CD4-positive, alpha-beta T cell treated with Interleukin-4 for 4 hours (primary cell): ENCODE measurements around the gene KRT86.

Source experiments
- DNase-seq: peaks from one replicate; pipeline ENCODE4 v3.0.0-alpha.2; 2020

Gene KRT86

GRCh38 chr12:52318241-52318990, 44.0 kb downstream of the KRT86 start:
- no peak for DNase-seq

DNA sequence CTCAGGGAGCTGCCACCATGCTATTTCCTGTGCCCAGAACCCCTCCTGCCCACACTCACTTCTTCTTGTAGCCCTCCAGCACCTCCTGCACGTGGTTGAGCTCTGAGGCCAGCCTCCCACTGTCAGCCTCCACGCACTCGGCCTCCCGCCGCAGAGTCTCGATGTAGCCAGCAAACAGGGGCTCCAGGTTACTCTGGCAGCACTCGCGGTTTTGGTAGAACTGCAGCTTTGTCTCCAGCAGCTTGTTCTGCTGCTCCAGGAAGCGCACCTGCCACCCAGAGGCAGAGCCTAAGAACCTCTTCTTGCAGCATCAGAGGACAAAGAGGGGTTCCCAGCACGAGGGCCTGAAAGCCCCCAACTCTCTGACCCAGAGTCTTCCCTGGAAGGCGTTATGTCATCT, 44.7 kb downstream of the KRT86 start:
- no peak for DNase-seq

DNA sequence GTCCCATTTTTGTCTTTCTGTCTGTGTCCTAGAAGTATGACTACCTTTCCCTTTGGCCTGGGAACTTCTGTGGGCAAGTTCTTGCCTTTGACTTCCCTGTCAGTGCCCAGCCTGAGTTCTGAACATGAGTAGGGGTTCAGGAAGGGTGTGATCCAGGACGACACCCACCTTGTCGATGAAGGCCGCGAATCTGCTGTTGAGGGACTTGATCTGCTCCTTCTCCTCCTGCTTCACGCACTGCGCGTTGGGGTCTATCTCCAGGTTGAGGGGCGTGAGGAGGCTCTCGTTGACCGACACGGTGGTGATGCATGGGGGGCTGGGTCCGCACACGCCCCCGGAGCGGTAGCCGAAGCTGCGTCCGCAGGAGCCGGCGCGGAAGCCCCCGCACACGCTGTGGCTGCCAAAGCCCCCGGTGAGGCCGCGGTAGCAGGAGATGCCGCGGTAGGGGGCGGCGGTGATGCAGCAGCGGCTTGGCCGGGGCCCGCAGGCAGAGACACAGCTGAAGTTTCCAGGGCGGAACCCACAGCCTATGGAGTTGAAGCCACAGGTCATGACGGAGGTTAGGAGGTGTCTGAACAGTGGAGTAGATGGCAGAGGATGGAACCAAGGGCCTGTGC, 46.4 kb downstream of the KRT86 start, which contains the start of gene KRT83:
KRT83 (minus strand) TSS at position 615 of the 617 bp plus-strand sequence; CDS start at position 552, 63 bp downstream.
- no peak for DNase-seq

DNA sequence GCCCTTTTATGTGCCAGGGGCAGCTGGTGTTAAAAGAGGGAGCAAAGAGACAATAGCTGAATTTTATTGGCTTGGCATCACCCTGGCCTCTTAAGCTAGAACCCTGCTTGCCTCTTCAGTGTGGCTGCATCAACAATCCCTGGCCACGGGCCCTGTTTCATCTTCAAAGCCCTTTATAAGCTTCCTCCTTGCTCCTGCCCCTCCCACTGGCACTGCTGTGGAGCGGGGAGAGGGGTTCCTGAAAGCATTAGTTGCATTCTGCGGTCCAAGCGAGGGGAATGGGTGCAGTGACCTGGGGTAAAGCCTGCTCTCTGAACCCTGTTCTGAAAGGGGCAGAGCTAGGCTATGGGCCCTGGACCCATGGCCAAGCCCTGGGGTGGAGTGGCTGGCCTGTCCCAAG, 47.0 kb downstream of the KRT86 start:
- DNase-seq = no peak

DNA sequence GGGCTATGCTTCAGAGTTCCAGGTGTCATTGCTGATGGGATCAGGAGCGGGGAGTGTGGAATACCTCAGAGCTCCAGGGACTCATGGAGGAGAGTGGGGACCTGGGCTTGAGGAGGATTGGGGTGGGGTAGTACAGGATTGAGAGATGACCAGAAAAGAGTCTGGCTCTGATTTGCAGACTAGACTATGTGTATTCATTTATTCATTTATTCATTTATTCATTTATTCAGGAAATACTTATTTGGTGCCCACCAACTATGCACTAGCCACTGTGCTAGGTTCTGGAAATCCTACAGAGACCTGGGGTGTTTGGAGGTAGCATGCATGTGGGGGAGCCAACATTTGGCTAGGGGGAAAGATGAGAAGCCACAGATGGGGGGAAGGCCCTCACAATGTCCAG, 47.6 kb downstream of the KRT86 start:
- DNase-seq = no peak

- no peak for DNase-seq
Observed at GRCh38 chr12:52323001-52323400, 48.6 kb downstream of the KRT86 start.

- DNase-seq = no peak
Observed at GRCh38 chr12:52323416-52324152, 49.1 kb downstream of the KRT86 start.

- no peak for DNase-seq
Observed at GRCh38 chr12:52324153-52324444, 49.7 kb downstream of the KRT86 start.

DNA sequence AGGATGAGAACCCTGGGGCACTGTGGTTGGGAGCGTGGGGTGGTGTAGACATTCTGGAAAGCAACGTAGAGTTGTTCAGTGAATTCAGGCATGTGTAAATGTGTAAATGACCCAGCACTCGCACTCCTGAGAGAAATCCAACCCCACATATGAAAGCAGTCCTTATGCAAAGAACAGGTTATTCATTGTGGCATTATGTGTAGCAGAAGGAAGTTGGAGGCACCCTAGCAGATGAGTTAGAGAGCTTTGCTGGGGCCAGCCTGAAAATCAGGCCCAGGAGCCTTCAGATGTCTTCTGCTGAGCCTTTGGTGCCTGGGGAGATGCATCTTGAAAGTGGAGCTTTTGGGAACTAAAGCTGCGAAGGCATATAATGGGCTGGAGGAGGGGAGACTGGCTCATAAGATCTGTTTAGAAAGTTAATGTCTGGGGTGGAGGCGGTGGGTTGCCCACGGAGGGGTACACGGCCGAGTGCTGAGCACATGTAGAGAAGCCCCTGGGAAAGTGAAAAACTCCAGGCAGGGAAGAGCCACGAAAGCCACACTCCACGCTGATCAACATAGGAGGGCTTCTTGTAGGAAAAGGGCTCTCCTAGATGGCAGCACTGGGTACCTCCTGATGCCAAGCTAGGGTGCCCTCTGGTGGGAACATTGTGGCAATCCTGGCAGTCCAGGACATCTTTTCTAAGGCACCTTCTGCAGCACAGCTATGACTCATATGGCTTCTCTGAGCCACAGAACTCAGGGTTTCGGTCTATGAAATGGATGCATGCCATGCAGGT, 52.8 kb downstream of the KRT86 start:
- DNase-seq = peak; percentile 87

GRCh38 chr12:52327830-52328500, 53.5 kb downstream of the KRT86 start:
- DNase-seq = no peak

GRCh38 chr12:52331039-52331438, 56.6 kb downstream of the KRT86 start:
- no peak for DNase-seq

DNA sequence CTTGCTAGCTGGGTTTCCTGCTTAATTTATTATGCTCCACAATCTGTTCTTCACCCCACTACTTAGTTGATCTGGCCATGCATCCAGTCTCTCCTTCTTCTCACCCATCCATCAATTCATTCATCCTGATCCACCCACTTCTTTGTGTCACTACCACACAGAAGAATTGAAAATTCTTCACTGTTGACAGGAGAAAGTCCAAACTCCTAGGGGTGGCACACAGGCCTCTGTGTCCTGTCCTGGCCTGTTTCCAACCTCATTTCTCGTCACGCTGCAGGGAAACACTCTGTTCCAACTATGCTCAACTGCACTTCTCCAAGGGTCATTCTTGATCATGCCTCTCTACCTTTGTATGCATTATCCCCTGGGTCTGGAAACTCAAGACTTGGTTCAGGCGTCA, 57.4 kb downstream of the KRT86 start:
- no peak for DNase-seq

GRCh38 chr12:52332381-52332780, 57.9 kb downstream of the KRT86 start:
- no peak for DNase-seq

- DNase-seq = no peak
Observed at GRCh38 chr12:52333321-52333720, 58.9 kb downstream of the KRT86 start.

GRCh38 chr12:52334185-52334584, 59.7 kb downstream of the KRT86 start:
- no peak for DNase-seq

- DNase-seq = no peak
Observed at GRCh38 chr12:52335598-52336262, 61.3 kb downstream of the KRT86 start.

DNA sequence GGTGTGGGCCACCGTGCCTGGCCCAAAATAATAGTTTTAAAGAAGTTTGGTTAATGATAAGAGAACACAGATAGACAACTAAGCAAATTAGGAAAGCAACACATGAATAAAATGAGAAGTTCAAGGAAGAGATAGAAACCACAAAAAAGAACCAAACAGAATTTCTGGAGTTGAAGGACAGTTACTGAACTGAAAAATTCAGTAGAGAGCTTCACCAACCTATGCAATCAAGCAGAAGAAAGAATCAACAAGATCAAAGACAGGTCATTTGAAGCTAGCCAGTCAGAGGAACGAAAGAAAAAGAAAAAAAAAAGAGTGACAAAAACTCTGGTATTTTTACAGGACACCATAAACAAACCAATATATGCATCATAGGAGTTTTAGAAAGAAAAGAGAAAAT, 62.2 kb downstream of the KRT86 start:
- DNase-seq = no peak

DNA sequence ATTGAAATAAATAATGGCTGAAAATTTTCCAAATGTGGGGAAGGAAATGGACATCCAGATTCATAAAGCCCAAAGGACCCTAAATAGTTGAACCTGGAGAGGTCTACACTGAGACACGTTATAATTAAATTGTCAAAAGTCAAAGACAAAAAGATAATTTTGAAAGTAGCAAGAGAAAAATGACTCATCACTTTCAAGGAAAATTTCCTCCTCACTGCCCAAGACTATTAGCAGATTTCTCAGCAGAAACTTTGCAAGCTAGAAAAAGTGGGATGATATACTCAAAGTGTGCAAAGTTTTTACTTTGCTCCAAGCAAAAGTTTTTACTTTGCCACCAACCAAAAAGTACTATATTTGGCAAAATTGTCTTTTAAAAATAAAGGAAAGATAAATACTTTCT, 62.6 kb downstream of the KRT86 start:
- DNase-seq = no peak

- DNase-seq = no peak
Observed at GRCh38 chr12:52338241-52338960, 64.0 kb downstream of the KRT86 start.

DNA sequence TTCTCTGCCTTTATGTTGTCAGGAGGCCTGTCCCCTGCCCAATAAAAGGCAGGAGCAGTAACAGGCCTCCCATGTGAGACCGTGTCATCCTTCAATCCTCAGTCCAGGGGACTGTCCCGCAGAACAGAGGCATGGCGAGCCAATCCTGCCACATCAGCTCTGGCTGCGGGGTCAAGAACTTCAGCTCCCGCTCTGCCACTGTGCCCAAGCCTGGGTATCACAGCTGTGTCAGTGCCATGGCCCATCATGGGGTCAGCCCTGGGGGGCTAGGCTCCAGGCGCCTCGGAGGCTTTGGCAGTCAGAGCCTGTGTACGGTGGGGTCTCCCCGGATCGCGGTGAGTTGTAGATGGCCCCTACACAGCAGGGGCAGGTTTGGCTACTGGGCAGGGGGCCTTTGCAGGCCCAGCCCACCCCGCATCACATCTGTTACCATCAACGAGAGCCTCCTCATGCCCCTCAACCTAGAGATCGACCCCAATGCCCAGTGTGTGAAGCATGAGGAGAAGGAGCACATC, 66.7 kb downstream of the KRT86 start:
- no peak for DNase-seq

DNA sequence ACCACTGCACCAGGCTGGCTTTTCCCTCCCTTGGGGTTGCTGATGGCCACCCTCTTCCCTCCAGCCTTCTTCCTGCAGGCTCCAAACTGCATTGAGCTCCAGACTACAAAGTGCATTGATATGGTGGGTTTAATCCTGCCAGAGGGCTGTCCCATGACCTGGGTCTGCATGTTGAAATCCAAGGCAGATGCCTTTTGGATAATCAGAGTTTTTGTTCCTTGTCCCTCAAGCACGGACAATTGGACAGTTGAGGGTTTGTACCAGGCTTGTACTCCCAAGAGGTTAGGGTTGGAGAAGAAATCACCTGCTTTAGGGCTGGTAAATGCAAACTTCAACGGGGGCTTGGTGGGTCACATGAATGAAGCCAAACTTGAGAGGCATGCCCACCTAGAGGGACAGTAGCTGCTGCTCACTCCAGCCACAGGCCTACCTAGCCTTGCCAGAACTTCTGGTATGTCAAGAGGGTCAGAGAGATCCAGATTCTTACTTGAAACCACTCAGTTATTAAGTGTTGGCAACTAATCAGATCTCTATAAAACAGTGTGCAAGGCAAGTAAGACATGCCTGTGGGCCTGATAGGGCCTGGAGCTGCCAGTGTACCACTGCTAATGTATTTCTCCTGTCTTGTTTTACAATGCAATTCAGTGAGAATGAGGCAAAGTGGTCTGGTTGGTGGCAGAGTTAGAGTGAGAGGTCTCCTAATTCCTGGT, 68.5 kb downstream of the KRT86 start:
- DNase-seq = no peak
